ENCODE data around the gene EIF4H. TPM values are rescaled to one million over a fixed set of nuclear protein-coding genes. Genes with fewer than 3 reads are reported as not detected.
"Not testable (repeated sequence)": the region's sequence is repeated elsewhere in the genome, so short reads cannot be mapped to it uniquely, and the experiment has no call there.

The EIF4H gene
- total and polyA plus RNA-seq, 2 donors (not counting 3 experiments of a cell fraction or from before 2014, with no cell fraction given): 406 to 415 TPM

GRCh38 chr7:74165867-74166593, 8.1 kb upstream of the EIF4H start:
- Histone ChIP-seq H3K4me2 (ENCODE audit: insufficient read depth, low read length) (no peak overlapping the region), H3K79me2 (ENCODE audit: control insufficient read depth, insufficient read depth, low read length) (no peaks in the 10 kb centered on the region), H3K4me1 (ENCODE audit: control insufficient read depth, extremely low read depth, insufficient read depth, low read length) (no peaks in the 10 kb centered on the region), H4K20me1 (replicated peaks; ENCODE audit: control insufficient read depth, extremely low read depth, insufficient read depth, low read length) (no peaks in the 10 kb centered on the region), H3K27ac (ENCODE audit: insufficient read depth, low read depth, low read length) (no peak overlapping the region), H3K36me3 (ENCODE audit: control insufficient read depth in 2 of 2, extremely low read depth in 1 of 2, insufficient read depth in 2 of 2, low read length in 2 of 2) (no peaks in the 10 kb centered on the region), H2AFZ (ENCODE audit: low read depth, low read length) (no peak overlapping the region), H3K27me3 (ENCODE audit: control insufficient read depth in 2 of 2, insufficient read depth in 2 of 2, low read length in 2 of 2) (no peaks in the 10 kb centered on the region), H3K9me3 (replicated peaks; ENCODE audit: control insufficient read depth, insufficient read depth, low read length) (no peaks in the 10 kb centered on the region), H3K9ac (replicated peaks; ENCODE audit: extremely low read depth, insufficient read depth, low read length) (no peak overlapping the region), H3K4me3 (replicated peaks in 1 of 3; ENCODE audit: insufficient read depth in 1 of 3, low read depth in 1 of 3, low read length in 3 of 3) (no peak overlapping the region), H3K9me1 (replicated peaks; ENCODE audit: control insufficient read depth, extremely low read depth, insufficient read depth, low read length) (no peaks in the 10 kb centered on the region)
- no TSS peak for BruUV-seq (replicated peaks)
- dilution Hi-C loops (cut with MboI; ENCODE audit: extremely low pct_ligation_motif_present, low sequenced_read_pairs): no loop called here
- intact Hi-C loops (cut with micrococcal nuclease): no loop called here
- TF ChIP-seq MYC (IDR thresholded peaks at IDR 0.05; ENCODE audit: low read depth, low read length) (no peak), GATA2 (IDR thresholded peaks at IDR 0.05; ENCODE audit: insufficient read depth, insufficient read length, low read depth, low read length) (no peak), JUN (IDR thresholded peaks at IDR 0.05; ENCODE audit: borderline replicate concordance, insufficient read depth, insufficient read length, low read depth) (no peak), POLR2A (IDR thresholded peaks at IDR 0.05; ENCODE audit: low read depth, low read length) (no peak), FOS (IDR thresholded peaks at IDR 0.05; ENCODE audit: borderline replicate concordance, insufficient read depth, low read length) (no peak), MAX (IDR thresholded peaks at IDR 0.05; ENCODE audit: insufficient read depth, insufficient read length) (no peak), POLR2AphosphoS5 (IDR thresholded peaks at IDR 0.05; ENCODE audit: insufficient read depth, low read depth, low read length) (no peak), CTCF (IDR thresholded peaks at IDR 0.05; ENCODE audit: extremely low read depth in 1 of 2, insufficient read depth in 1 of 2, low read depth in 1 of 2, low read length in 2 of 2) (no peak), EZH2 (IDR thresholded peaks at IDR 0.05; ENCODE audit: borderline replicate concordance, low read depth, low read length, severe bottlenecking) (no peak)
- FAIRE-seq (no peak), DNase-seq (ENCODE audit: low read depth, low spot score) (no peak)
- ChIA-PET CTCF (interaction anchor here (1.5 kb wide), 2 partner anchors 13 to 25 kb away, joined by 6 to 7 read pairs; no protein-coding TSS in a partner anchor), POLR2A (no interaction called here)

- dilution Hi-C loops (cut with MboI; ENCODE audit: extremely low pct_ligation_motif_present, low sequenced_read_pairs); H3K27me3 ChIP-seq (ENCODE audit: control insufficient read depth in 2 of 2, insufficient read depth in 2 of 2, low read length in 2 of 2); H3K9me1 ChIP-seq (replicated peaks; ENCODE audit: control insufficient read depth, extremely low read depth, insufficient read depth, low read length); H3K9ac ChIP-seq (replicated peaks; ENCODE audit: extremely low read depth, insufficient read depth, low read length); H3K36me3 ChIP-seq (ENCODE audit: control insufficient read depth in 2 of 2, extremely low read depth in 1 of 2, insufficient read depth in 2 of 2, low read length in 2 of 2); BruUV-seq (replicated peaks); H4K20me1 ChIP-seq (replicated peaks; ENCODE audit: control insufficient read depth, extremely low read depth, insufficient read depth, low read length); H3K4me3 ChIP-seq (replicated peaks in 1 of 3; ENCODE audit: insufficient read depth in 1 of 3, low read depth in 1 of 3, low read length in 3 of 3); DNase-seq (ENCODE audit: low read depth, low spot score); H3K9me3 ChIP-seq (replicated peaks; ENCODE audit: control insufficient read depth, insufficient read depth, low read length); H3K79me2 ChIP-seq (ENCODE audit: control insufficient read depth, insufficient read depth, low read length); H3K27ac ChIP-seq (ENCODE audit: insufficient read depth, low read depth, low read length); FAIRE-seq; H3K4me2 ChIP-seq (ENCODE audit: insufficient read depth, low read length); H2AFZ ChIP-seq (ENCODE audit: low read depth, low read length); intact Hi-C loops (cut with micrococcal nuclease); H3K4me1 ChIP-seq (ENCODE audit: control insufficient read depth, extremely low read depth, insufficient read depth, low read length): not testable (repeated sequence)
- CTCF ChIA-PET: interaction anchor here (0.6 kb wide), 1 partner anchor 204 kb away, joined by 3 read pairs; no protein-coding TSS in a partner anchor
- POLR2A ChIA-PET: interaction anchor here (0.6 to 0.7 kb wide), 2 partner anchors 12 to 335 kb away, joined by 3 to 8 read pairs; no protein-coding TSS in a partner anchor
Measured at GRCh38 chr7:74167324-74167723, 6.8 kb upstream of the EIF4H start.
